ENCODE data around the gene MACROD2. TPM values are rescaled to one million over a fixed set of nuclear protein-coding genes. Genes with fewer than 3 reads are reported as not detected.
"Not testable (repeated sequence)": the region's sequence is repeated elsewhere in the genome, so short reads cannot be mapped to it uniquely, and the experiment has no call there.

The MACROD2 gene
- polyA plus RNA-seq, 1 donor = 2.7 TPM

- DNase-seq (ENCODE audit: low read depth) = no peak
These were observed 1163.2 kb downstream of the MACROD2 start for GRCh38 chr20:15158533-15158932.

- no peak for DNase-seq (ENCODE audit: low read depth)
These were observed 1166.8 kb downstream of the MACROD2 start for GRCh38 chr20:15162079-15162647.

GRCh38 chr20:15163632-15164031 lies 1168.3 kb downstream of the MACROD2 start:
- DNase-seq (ENCODE audit: low read depth) = no peak

GRCh38 chr20:15164726-15165125 lies 1169.4 kb downstream of the MACROD2 start:
- DNase-seq (ENCODE audit: low read depth) = no peak

- DNase-seq (ENCODE audit: low read depth) = no peak
These were observed 1171.4 kb downstream of the MACROD2 start for GRCh38 chr20:15166744-15167143.

- no peak for DNase-seq (ENCODE audit: low read depth)
These were observed 1175.7 kb downstream of the MACROD2 start for GRCh38 chr20:15171016-15171415.

- DNase-seq (ENCODE audit: low read depth) = no peak
These were observed 1181.6 kb downstream of the MACROD2 start for GRCh38 chr20:15176929-15177328.

- DNase-seq (ENCODE audit: low read depth) = no peak
These were observed 1183.3 kb downstream of the MACROD2 start for GRCh38 chr20:15178581-15178980.

GRCh38 chr20:15179381-15179780 lies 1184.1 kb downstream of the MACROD2 start:
- DNase-seq (ENCODE audit: low read depth) = no peak

GRCh38 chr20:15179781-15180180 lies 1184.5 kb downstream of the MACROD2 start:
- DNase-seq (ENCODE audit: low read depth) = no peak

- DNase-seq (ENCODE audit: low read depth) = no peak
These were observed 1190.0 kb downstream of the MACROD2 start for GRCh38 chr20:15185322-15185721.

- no peak for DNase-seq (ENCODE audit: low read depth)
These were observed 1190.6 kb downstream of the MACROD2 start for GRCh38 chr20:15185913-15186312.

GRCh38 chr20:15187612-15188011 lies 1192.3 kb downstream of the MACROD2 start:
- DNase-seq (ENCODE audit: low read depth) = no peak

- no peak for DNase-seq (ENCODE audit: low read depth)
These were observed 1193.1 kb downstream of the MACROD2 start for GRCh38 chr20:15188415-15188814.

GRCh38 chr20:15191082-15191723 lies 1195.9 kb downstream of the MACROD2 start:
- DNase-seq (ENCODE audit: low read depth) = no peak

- no peak for DNase-seq (ENCODE audit: low read depth)
These were observed 1200.1 kb downstream of the MACROD2 start for GRCh38 chr20:15195378-15195777.

- no peak for DNase-seq (ENCODE audit: low read depth)
These were observed 1201.4 kb downstream of the MACROD2 start for GRCh38 chr20:15196547-15197255.

- DNase-seq (ENCODE audit: low read depth) = not testable (repeated sequence)
These were observed 1202.7 kb downstream of the MACROD2 start for GRCh38 chr20:15198017-15198416.

GRCh38 chr20:15199698-15200097 lies 1204.4 kb downstream of the MACROD2 start:
- no peak for DNase-seq (ENCODE audit: low read depth)

GRCh38 chr20:15200147-15200565 lies 1204.8 kb downstream of the MACROD2 start:
- no peak for DNase-seq (ENCODE audit: low read depth)

GRCh38 chr20:15201602-15202001 lies 1206.3 kb downstream of the MACROD2 start:
- DNase-seq (ENCODE audit: low read depth) = no peak

GRCh38 chr20:15204234-15204633 lies 1208.9 kb downstream of the MACROD2 start:
- no peak for DNase-seq (ENCODE audit: low read depth)

GRCh38 chr20:15205028-15205427 lies 1209.7 kb downstream of the MACROD2 start:
- no peak for DNase-seq (ENCODE audit: low read depth)
